Pons (tissue), 1 donor: ENCODE data around the gene STRC.
"Not testable (repeated sequence)": the region's sequence is repeated elsewhere in the genome, so short reads cannot be mapped to it uniquely, and the experiment has no call there.

Source experiments
- DNase-seq: peaks from one replicate; pipeline ENCODE4 v3.0.0-alpha.2; 2016; ENCODE audit warnings: low spot score

STRC gene

GRCh38 chr15:43618700-43619099 lies at the start of gene STRC:
Gene STRC, minus strand, starts transcription at chr15:43618800. Its CDS starts 78 bp downstream, at chr15:43618722.
- DNase-seq: not testable (repeated sequence)

GRCh38 chr15:43666177-43666576 lies 47.6 kb upstream of the STRC start:
- DNase-seq: not testable (repeated sequence)

- DNase-seq: not testable (repeated sequence)
These were observed 44.7 kb upstream of the STRC start for GRCh38 chr15:43663333-43663732.

- DNase-seq: not testable (repeated sequence)
These were observed 43.7 kb upstream of the STRC start for GRCh38 chr15:43662293-43662692.

GRCh38 chr15:43659727-43660126 lies 41.1 kb upstream of the STRC start:
- DNase-seq: not testable (repeated sequence)

- not testable (repeated sequence) for DNase-seq
These were observed 30.9 kb upstream of the STRC start for GRCh38 chr15:43649430-43649926.

- DNase-seq: no peak
These were observed 30.2 kb upstream of the STRC start, which contains the start of gene CATSPER2 for GRCh38 chr15:43648649-43649429. Gene CATSPER2, minus strand, starts transcription at chr15:43648844. Its CDS starts 783 bp downstream, at chr15:43648061.

GRCh38 chr15:43638464-43639204 lies 20.0 kb upstream of the STRC start:
- not testable (repeated sequence) for DNase-seq

- DNase-seq: not testable (repeated sequence)
These were observed 8.3 kb upstream of the STRC start for GRCh38 chr15:43626937-43627336.

- no peak for DNase-seq
These were observed 6.5 kb upstream of the STRC start for GRCh38 chr15:43625106-43625505.

GRCh38 chr15:43622068-43622799 lies 3.6 kb upstream of the STRC start:
- not testable (repeated sequence) for DNase-seq

- not testable (repeated sequence) for DNase-seq
These were observed 850 bp downstream of the STRC start for GRCh38 chr15:43617750-43618149.

GRCh38 chr15:43602233-43602632 lies 16.4 kb downstream of the STRC start:
- DNase-seq: not testable (repeated sequence)

GRCh38 chr15:43600200-43600599 lies 18.4 kb downstream of the STRC start:
- DNase-seq: not testable (repeated sequence)

GRCh38 chr15:43599131-43599530 lies 19.5 kb downstream of the STRC start:
- not testable (repeated sequence) for DNase-seq

GRCh38 chr15:43593328-43594190 lies 25.0 kb downstream of the STRC start, which contains the start of gene CKMT1B:
Gene CKMT1B, plus strand, starts transcription at chr15:43594027. Its CDS starts 192 bp downstream, at chr15:43594219.
- not testable (repeated sequence) for DNase-seq

GRCh38 chr15:43592841-43593240 lies 25.8 kb downstream of the STRC start:
- DNase-seq: not testable (repeated sequence)

GRCh38 chr15:43589778-43590466 lies 28.7 kb downstream of the STRC start, which contains the start of gene PPIP5K1:
Gene PPIP5K1, minus strand, starts transcription at chr15:43590208. Its CDS starts 5,704 bp downstream, at chr15:43584504.
- DNase-seq: not testable (repeated sequence)

GRCh38 chr15:43574607-43575006 lies 44.0 kb downstream of the STRC start:
- DNase-seq: not testable (repeated sequence)

GRCh38 chr15:43566615-43567014 lies 52.0 kb downstream of the STRC start:
- not testable (repeated sequence) for DNase-seq
